Mononuclear cell (primary cell): ENCODE measurements around the gene PIEZO2. TPM values are rescaled to one million over a fixed set of nuclear protein-coding genes. Genes with fewer than 3 reads are reported as not detected.

ENCODE experiments used
- H3K27me3 ChIP-seq: 2 replicates; pipeline ENCODE4 v1.6.0; 2011; ENCODE audit warnings: low read length, control low read depth; ENCODE audit not compliant: insufficient read depth
- H3K4me1 ChIP-seq: 2 replicates; pipeline ENCODE4 v1.5.1; 2011; ENCODE audit warnings: mild to moderate bottlenecking, low read length, control low read depth; ENCODE audit not compliant: insufficient read depth
- H3K4me3 ChIP-seq: 2 replicates; pipeline ENCODE4 v1.5.1; 2011; ENCODE audit warnings: mild to moderate bottlenecking, low read length, moderate library complexity
- H3K9me3 ChIP-seq: 2 replicates; pipeline ENCODE4 v1.5.1; 2011; ENCODE audit warnings: low read depth, mild to moderate bottlenecking, control low read depth, low read length
- total RNA-seq: library from RNA; depleted of rRNA; stranded (reverse); fragments of >200 nt; gene quantifications from one replicate; pipeline ENCODE4 v1.2.3, GENCODE V29; 2012

PIEZO2 gene
- total RNA-seq, 1 donor = 0.21 TPM

- Histone ChIP-seq H3K4me3 (no peak overlapping the region), H3K4me1 (no peaks in the 10 kb centered on the region), H3K9me3 (no peaks in the 10 kb centered on the region), H3K27me3 (no peaks in the 10 kb centered on the region)
Observed at GRCh38 chr18:10752382-10752781, 397.0 kb downstream of the PIEZO2 start.

GRCh38 chr18:10751653-10752052, 397.7 kb downstream of the PIEZO2 start:
- no peaks in the 10 kb centered on the region for H3K9me3 ChIP-seq
- H3K27me3 ChIP-seq = no peaks in the 10 kb centered on the region
- H3K4me1 ChIP-seq = no peaks in the 10 kb centered on the region
- no peak overlapping the region for H3K4me3 ChIP-seq

GRCh38 chr18:10750191-10751035, 399.0 kb downstream of the PIEZO2 start:
- no peaks in the 10 kb centered on the region for H3K9me3 ChIP-seq
- H3K27me3 ChIP-seq = no peaks in the 10 kb centered on the region
- H3K4me1 ChIP-seq = no peaks in the 10 kb centered on the region
- H3K4me3 ChIP-seq = no peak overlapping the region

- Histone ChIP-seq H3K27me3 (no peaks in the 10 kb centered on the region), H3K4me1 (no peaks in the 10 kb centered on the region), H3K9me3 (no peaks in the 10 kb centered on the region), H3K4me3 (no peak overlapping the region)
Observed at GRCh38 chr18:10748641-10749040, 400.7 kb downstream of the PIEZO2 start.

- H3K4me3 ChIP-seq = no peak overlapping the region
- no peaks in the 10 kb centered on the region for H3K4me1 ChIP-seq
- H3K9me3 ChIP-seq = no peaks in the 10 kb centered on the region
- H3K27me3 ChIP-seq = no peaks in the 10 kb centered on the region
Observed at GRCh38 chr18:10745971-10746370, 403.4 kb downstream of the PIEZO2 start.

- no peaks in the 10 kb centered on the region for H3K4me1 ChIP-seq
- no peak overlapping the region for H3K4me3 ChIP-seq
- H3K27me3 ChIP-seq = no peaks in the 10 kb centered on the region
- H3K9me3 ChIP-seq = no peaks in the 10 kb centered on the region
Observed at GRCh38 chr18:10745219-10745618, 404.1 kb downstream of the PIEZO2 start.

GRCh38 chr18:10743766-10744165, 405.6 kb downstream of the PIEZO2 start:
- H3K9me3 ChIP-seq = no peaks in the 10 kb centered on the region
- no peaks in the 10 kb centered on the region for H3K4me1 ChIP-seq
- no peak overlapping the region for H3K4me3 ChIP-seq
- H3K27me3 ChIP-seq = no peaks in the 10 kb centered on the region

- Histone ChIP-seq H3K9me3 (no peaks in the 10 kb centered on the region), H3K4me3 (no peak overlapping the region), H3K4me1 (no peaks in the 10 kb centered on the region), H3K27me3 (no peaks in the 10 kb centered on the region)
Observed at GRCh38 chr18:10739152-10739551, 410.2 kb downstream of the PIEZO2 start.

GRCh38 chr18:10736984-10737383, 412.4 kb downstream of the PIEZO2 start:
- no peaks in the 10 kb centered on the region for H3K27me3 ChIP-seq
- no peaks in the 10 kb centered on the region for H3K9me3 ChIP-seq
- no peak overlapping the region for H3K4me3 ChIP-seq
- H3K4me1 ChIP-seq = no peaks in the 10 kb centered on the region

- no peaks in the 10 kb centered on the region for H3K9me3 ChIP-seq
- no peaks in the 10 kb centered on the region for H3K4me1 ChIP-seq
- no peaks in the 10 kb centered on the region for H3K27me3 ChIP-seq
- H3K4me3 ChIP-seq = no peak overlapping the region
Observed at GRCh38 chr18:10732990-10733389, 416.4 kb downstream of the PIEZO2 start.

GRCh38 chr18:10727477-10727876, 421.9 kb downstream of the PIEZO2 start:
- Histone ChIP-seq H3K27me3 (no peaks in the 10 kb centered on the region), H3K4me1 (no peaks in the 10 kb centered on the region), H3K9me3 (no peaks in the 10 kb centered on the region), H3K4me3 (no peak overlapping the region)

- H3K4me3 ChIP-seq = no peak overlapping the region
- no peaks in the 10 kb centered on the region for H3K4me1 ChIP-seq
- H3K27me3 ChIP-seq = peaks cover 2% of the 10 kb centered on the region
- H3K9me3 ChIP-seq = no peaks in the 10 kb centered on the region
Observed at GRCh38 chr18:10726198-10727068, 422.9 kb downstream of the PIEZO2 start.

GRCh38 chr18:10724666-10725065, 424.7 kb downstream of the PIEZO2 start:
- H3K9me3 ChIP-seq = no peaks in the 10 kb centered on the region
- H3K4me1 ChIP-seq = no peaks in the 10 kb centered on the region
- H3K4me3 ChIP-seq = no peak overlapping the region
- H3K27me3 ChIP-seq = peaks cover 3% of the 10 kb centered on the region

- no peak overlapping the region for H3K4me3 ChIP-seq
- H3K4me1 ChIP-seq = no peaks in the 10 kb centered on the region
- H3K27me3 ChIP-seq = peaks cover 3% of the 10 kb centered on the region
- H3K9me3 ChIP-seq = no peaks in the 10 kb centered on the region
Observed at GRCh38 chr18:10723496-10723895, 425.9 kb downstream of the PIEZO2 start.

- H3K9me3 ChIP-seq = no peaks in the 10 kb centered on the region
- peaks cover 3% of the 10 kb centered on the region for H3K27me3 ChIP-seq
- no peak overlapping the region for H3K4me3 ChIP-seq
- no peaks in the 10 kb centered on the region for H3K4me1 ChIP-seq
Observed at GRCh38 chr18:10718809-10719208, 430.6 kb downstream of the PIEZO2 start.
